WTC11 (cell line): ENCODE measurements around the gene NRP2. TPM values are rescaled to one million over a fixed set of nuclear protein-coding genes. Genes with fewer than 3 reads are reported as not detected.

Experiments
- ATAC-seq: fragments of 200-7000 bp; cut with Tn5 transposase; 2 replicates; pipeline ENCODE4 v1.10.0; 2021; ENCODE audit warnings: mild to moderate bottlenecking, moderate library complexity
- CTCF ChIA-PET: fragments of 300-600 bp; sonication (Branson Sonifier 250); formaldehyde crosslinking; loops from one replicate; lab custom pipeline; 2021; ENCODE audit warnings: antibody characterized with exemption; lab: Charles Lee
- POLR2A ChIA-PET: fragments of 350-600 bp; sonication (Branson Sonifier 250); formaldehyde crosslinking; loops from one replicate; lab custom pipeline; 2021; ENCODE audit warnings: antibody characterized with exemption; lab: Charles Lee
- DNase-seq: peaks from one replicate; pipeline ENCODE4 v3.0.0; 2021; ENCODE audit warnings: low spot score
- H3K27ac Mint-ChIP-seq: 2 replicates; pipeline ENCODE4 v1.8.0; 2021; ENCODE audit warnings: mixed read lengths
- H3K27me3 Mint-ChIP-seq: 2 replicates; pipeline ENCODE4 v1.8.0; 2021; ENCODE audit warnings: low read depth, mild to moderate bottlenecking, moderate library complexity, mixed read lengths
- H3K36me3 Mint-ChIP-seq: 2 replicates; pipeline ENCODE4 v1.8.0; 2021; ENCODE audit warnings: mixed read lengths
- H3K4me1 Mint-ChIP-seq: 2 replicates; pipeline ENCODE4 v1.8.0; 2022; ENCODE audit warnings: mixed read lengths
- H3K4me3 Mint-ChIP-seq: 2 replicates; pipeline ENCODE4 v1.8.0; 2021; ENCODE audit warnings: mild to moderate bottlenecking, moderate library complexity, mixed read lengths
- H3K9me3 Mint-ChIP-seq: 2 replicates; pipeline ENCODE4 v1.8.0; 2021; ENCODE audit warnings: mixed read lengths
- ATF1 ChIP-seq: sonication (generic); formaldehyde crosslinking; IDR thresholded peaks from 2 replicates; pipeline ENCODE4 v1.8.1; 2023; ENCODE audit warnings: mild to moderate bottlenecking, moderate library complexity, missing genetic modification reagents
- ATF3 ChIP-seq: sonication (generic); formaldehyde crosslinking; conservative IDR thresholded peaks from 2 replicates; pipeline ENCODE4 v1.8.1; 2022; ENCODE audit warnings: mild to moderate bottlenecking, missing genetic modification reagents
- CBFB ChIP-seq: sonication (generic); formaldehyde crosslinking; IDR thresholded peaks from 2 replicates; pipeline ENCODE4 v1.8.1; 2022; ENCODE audit warnings: mild to moderate bottlenecking, low read depth, missing genetic modification reagents
- CTCF ChIP-seq: fragments of 200-600 bp; IDR thresholded peaks from 2 replicates; pipeline ENCODE4 v1.8.0; 2022; ENCODE audit warnings: antibody characterized with exemption
- E2F1 ChIP-seq: sonication (generic); formaldehyde crosslinking; IDR thresholded peaks from 2 replicates; pipeline ENCODE4 v1.8.0; 2022; ENCODE audit warnings: mild to moderate bottlenecking, missing genetic modification reagents
- EMX1 ChIP-seq: fragments of 250-450 bp; sonication (Bioruptor Pico); IDR thresholded peaks from 2 replicates; pipeline ENCODE4 v1.8.0; 2021; ENCODE audit warnings: mild to moderate bottlenecking
- ETV6 ChIP-seq: sonication (generic); formaldehyde crosslinking; IDR thresholded peaks from 2 replicates; pipeline ENCODE4 v1.8.1; 2022; ENCODE audit warnings: mild to moderate bottlenecking, missing genetic modification reagents
- FOXK1 ChIP-seq: sonication (generic); formaldehyde crosslinking; IDR thresholded peaks from 2 replicates; pipeline ENCODE4 v1.8.0; 2022; ENCODE audit warnings: mild to moderate bottlenecking, moderate library complexity, missing genetic modification reagents
- GABPB1 ChIP-seq: sonication (generic); formaldehyde crosslinking; IDR thresholded peaks from 2 replicates; pipeline ENCODE4 v1.8.1; 2023; ENCODE audit warnings: mild to moderate bottlenecking, missing genetic modification reagents
- GRHL2 ChIP-seq: fragments of 250-450 bp; sonication (Bioruptor Pico); IDR thresholded peaks from 2 replicates; pipeline ENCODE4 v1.8.0; 2022; ENCODE audit warnings: mild to moderate bottlenecking, moderate library complexity; ENCODE audit not compliant: insufficient replicate concordance, severe bottlenecking
- IRF1 ChIP-seq: sonication (generic); formaldehyde crosslinking; IDR thresholded peaks from 2 replicates; pipeline ENCODE4 v1.8.0; 2023; ENCODE audit warnings: missing genetic modification reagents
- IRF2 ChIP-seq: sonication (generic); formaldehyde crosslinking; IDR thresholded peaks from 2 replicates; pipeline ENCODE4 v1.8.0; 2022; ENCODE audit warnings: low read depth, missing genetic modification reagents, borderline replicate concordance
- MAX ChIP-seq: sonication (generic); formaldehyde crosslinking; IDR thresholded peaks from 2 replicates; pipeline ENCODE4 v1.8.0; 2022; ENCODE audit warnings: mild to moderate bottlenecking, missing genetic modification reagents
- NFATC4 ChIP-seq: fragments of 250-450 bp; sonication (Bioruptor Pico); IDR thresholded peaks from 2 replicates; pipeline ENCODE4 v1.9.0; 2021; ENCODE audit warnings: mild to moderate bottlenecking
- NR1H2 ChIP-seq: sonication (generic); formaldehyde crosslinking; IDR thresholded peaks from 2 replicates; pipeline ENCODE4 v1.9.0; 2021; ENCODE audit warnings: mild to moderate bottlenecking, moderate library complexity, missing genetic modification reagents
- OVOL2 ChIP-seq: fragments of 250-450 bp; sonication (Bioruptor Pico); IDR thresholded peaks from 2 replicates; pipeline ENCODE4 v1.9.0; 2021; ENCODE audit warnings: mild to moderate bottlenecking, borderline replicate concordance
- RORB ChIP-seq: fragments of 250-450 bp; sonication (Bioruptor Pico); IDR thresholded peaks from 2 replicates; pipeline ENCODE4 v1.9.0; 2021; ENCODE audit warnings: mild to moderate bottlenecking
- SMAD3 ChIP-seq: sonication (generic); formaldehyde crosslinking; IDR thresholded peaks from 2 replicates; pipeline ENCODE4 v1.8.0; 2022; ENCODE audit warnings: missing genetic modification reagents, mild to moderate bottlenecking, borderline replicate concordance
- SMAD4 ChIP-seq: sonication (generic); formaldehyde crosslinking; IDR thresholded peaks from 2 replicates; pipeline ENCODE4 v1.8.0; 2022; ENCODE audit warnings: mild to moderate bottlenecking, missing genetic modification reagents
- SP1 ChIP-seq: sonication (generic); formaldehyde crosslinking; conservative IDR thresholded peaks from 2 replicates; pipeline ENCODE4 v1.8.1; 2022; ENCODE audit warnings: missing genetic modification reagents
- ZNF121 ChIP-seq: sonication (generic); formaldehyde crosslinking; IDR thresholded peaks from 2 replicates; pipeline ENCODE4 v1.8.0; 2023; ENCODE audit warnings: missing genetic modification reagents
- ZNF219 ChIP-seq: sonication (generic); formaldehyde crosslinking; IDR thresholded peaks from 2 replicates; pipeline ENCODE4 v1.8.0; 2023; ENCODE audit warnings: missing genetic modification reagents, mild to moderate bottlenecking, borderline replicate concordance
- ZNF232 ChIP-seq: sonication (generic); formaldehyde crosslinking; IDR thresholded peaks from 2 replicates; pipeline ENCODE4 v1.8.0; 2022; ENCODE audit warnings: mild to moderate bottlenecking, missing genetic modification reagents
- ZNF263 ChIP-seq: sonication (generic); formaldehyde crosslinking; IDR thresholded peaks from 2 replicates; pipeline ENCODE4 v1.8.1; 2022; ENCODE audit warnings: low read depth, mild to moderate bottlenecking, moderate library complexity, missing genetic modification reagents
- ZNF416 ChIP-seq: fragments of 250-450 bp; sonication (Bioruptor Pico); IDR thresholded peaks from 2 replicates; pipeline ENCODE4 v1.9.0; 2021; ENCODE audit warnings: mild to moderate bottlenecking, inconsistent platforms
- total RNA-seq: library from RNA; stranded (reverse); gene quantifications from 3 replicates; pipeline ENCODE4 v1.2.3, GENCODE V29; 2021

The NRP2 gene
- total RNA-seq, 1 experiment from 2014 or later: 41.0 TPM

- ChIA-PET POLR2A (no interaction called here), CTCF (interaction anchor here (0.9 to 4.8 kb wide), 3 partner anchors 41 to 322 kb away, joined by 3 to 34 read pairs (median 3); no protein-coding TSS in a partner anchor)
- Mint-ChIP-seq H3K4me1 (peaks cover 59% of the 10 kb centered on the region), H3K27me3 (peaks cover 37% of the 10 kb centered on the region), H3K36me3 (no peaks in the 10 kb centered on the region), H3K4me3 (no peak overlapping the region), H3K27ac (no peak overlapping the region; the same call in 1 of the 2 replicates), H3K9me3 (no peaks in the 10 kb centered on the region)
- TF ChIP-seq ZNF219: no peak
- TF ChIP-seq SMAD3 (CRISPR knock-in tag): no peak
- no peak for TF ChIP-seq FOXK1
- 0 out of 2 replicates have a peak, but pooled peaks have one; percentile 35 for TF ChIP-seq CBFB (CRISPR knock-in tag)
- no peak for TF ChIP-seq SP1
- TF ChIP-seq ETV6 (CRISPR knock-in tag): peak; percentile 84; the same call in 1 of the 2 replicates
- no peak for TF ChIP-seq ZNF232 (CRISPR knock-in tag)
- TF ChIP-seq IRF1 (CRISPR knock-in tag): no peak
- no peak for TF ChIP-seq ZNF263
- TF ChIP-seq NFATC4 (CRISPR knock-in tag): no peak
- TF ChIP-seq IRF2 (CRISPR knock-in tag): no peak
- TF ChIP-seq ATF1 (CRISPR knock-in tag): no peak
- TF ChIP-seq SMAD4: no peak
- peak; percentile 50 for TF ChIP-seq CTCF
- peak; percentile 77 for DNase-seq
- peak; percentile 78 for ATAC-seq
Observed at GRCh38 chr2:205680067-205680466, 2.2 kb upstream of the NRP2 start.

- no peaks in the 10 kb centered on the region for H3K9me3 Mint-ChIP-seq
- peaks cover 45% of the 10 kb centered on the region for H3K27me3 Mint-ChIP-seq
- no peak for ATAC-seq
- POLR2A ChIA-PET: no interaction called here
- no peak for TF ChIP-seq ZNF416 (CRISPR knock-in tag)
- TF ChIP-seq NR1H2 (CRISPR knock-in tag): no peak
- TF ChIP-seq OVOL2 (CRISPR knock-in tag): no peak
- TF ChIP-seq EMX1: no peak
- no peak for TF ChIP-seq RORB (CRISPR knock-in tag)
- TF ChIP-seq MAX (CRISPR knock-in tag): no peak
- no peak for TF ChIP-seq ATF3 (CRISPR knock-in tag)
- no peak for TF ChIP-seq SP1
- no peak for TF ChIP-seq GABPB1 (CRISPR knock-in tag)
- no peak for TF ChIP-seq E2F1 (CRISPR knock-in tag)
- TF ChIP-seq CTCF: no peak
- TF ChIP-seq GRHL2 (CRISPR knock-in tag): no peak
- no peak for TF ChIP-seq ZNF219
- no peak for TF ChIP-seq ZNF121 (CRISPR knock-in tag)
- H3K27ac Mint-ChIP-seq: no peak overlapping the region; the same call in 1 of the 2 replicates
- H3K4me3 Mint-ChIP-seq: peak overlapping the region; percentile 18; the same call in 1 of the 2 replicates
- H3K36me3 Mint-ChIP-seq: no peaks in the 10 kb centered on the region
- peaks cover 59% of the 10 kb centered on the region for H3K4me1 Mint-ChIP-seq
- CTCF ChIA-PET: interaction anchor here (0.7 to 1.0 kb wide), 4 partner anchors 13 to 1009 kb away, joined by 3 to 6 read pairs (median 3); no protein-coding TSS in a partner anchor
- DNase-seq: no peak
Observed at GRCh38 chr2:205680903-205681302, 1.4 kb upstream of the NRP2 start.
